Measurements from ENCODE around the gene OR5AU1.

DNA sequence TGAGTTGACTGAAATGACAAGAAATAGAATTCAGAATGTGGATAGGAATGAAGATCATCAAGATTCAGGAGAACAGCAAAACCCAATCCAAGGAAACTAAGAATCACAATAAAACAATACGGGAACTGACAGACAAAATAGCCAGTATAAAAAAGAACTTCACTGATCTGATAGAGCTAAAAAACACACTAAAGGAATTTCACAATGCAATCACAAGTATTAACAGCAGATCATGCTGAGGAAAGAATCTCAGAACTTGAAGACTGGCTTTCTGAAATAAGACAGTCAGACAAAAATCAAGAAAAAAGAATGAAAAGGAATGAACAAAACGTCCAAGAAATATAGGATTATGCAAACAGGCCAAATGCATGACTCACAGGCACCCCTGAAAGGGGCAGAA lies 15.3 kb upstream of the OR5AU1 start:
- TF ChIP-seq, protein P1, sequence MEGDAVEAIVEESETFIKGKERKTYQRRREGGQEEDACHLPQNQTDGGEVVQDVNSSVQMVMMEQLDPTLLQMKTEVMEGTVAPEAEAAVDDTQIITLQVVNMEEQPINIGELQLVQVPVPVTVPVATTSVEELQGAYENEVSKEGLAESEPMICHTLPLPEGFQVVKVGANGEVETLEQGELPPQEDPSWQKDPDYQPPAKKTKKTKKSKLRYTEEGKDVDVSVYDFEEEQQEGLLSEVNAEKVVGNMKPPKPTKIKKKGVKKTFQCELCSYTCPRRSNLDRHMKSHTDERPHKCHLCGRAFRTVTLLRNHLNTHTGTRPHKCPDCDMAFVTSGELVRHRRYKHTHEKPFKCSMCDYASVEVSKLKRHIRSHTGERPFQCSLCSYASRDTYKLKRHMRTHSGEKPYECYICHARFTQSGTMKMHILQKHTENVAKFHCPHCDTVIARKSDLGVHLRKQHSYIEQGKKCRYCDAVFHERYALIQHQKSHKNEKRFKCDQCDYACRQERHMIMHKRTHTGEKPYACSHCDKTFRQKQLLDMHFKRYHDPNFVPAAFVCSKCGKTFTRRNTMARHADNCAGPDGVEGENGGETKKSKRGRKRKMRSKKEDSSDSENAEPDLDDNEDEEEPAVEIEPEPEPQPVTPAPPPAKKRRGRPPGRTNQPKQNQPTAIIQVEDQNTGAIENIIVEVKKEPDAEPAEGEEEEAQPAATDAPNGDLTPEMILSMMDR (IDR thresholded peaks at IDR 0.05) = no peak
- no peak for TF ChIP-seq EZH2 (IDR thresholded peaks at IDR 0.05)
- TF ChIP-seq EZH2phosphoT487 (IDR thresholded peaks at IDR 0.05) = no peak

Data from neural progenitor cell (in vitro differentiated cells).